Right lobe of liver (tissue), 4 donors: ENCODE measurements around the gene PTMA.

Experiments
- POLR2A ChIP-seq: fragments of 450-650 bp; IDR thresholded peaks from one replicate; pipeline ENCODE4 v1.6.1; 2017; ENCODE audit warnings: antibody characterized with exemption, mild to moderate bottlenecking
- TF ChIP-seq, protein P1 (sequence below), 4 donors: fragments of 200-600 bp in 3 of 4; fragments of 450-650 bp in 1 of 4; IDR thresholded peaks; one replicate each; pipeline versions ENCODE4 v1.5.1 to v1.8.0; 2016 to 2022; ENCODE audit warnings: antibody characterized with exemption in 4 of 4, mild to moderate bottlenecking in 2 of 4
- donor health status: DM: no; HTN: no; CAD: no.
- donor health status: DM: no; HTN: no; CAD: no.
- donor health status: DM: no; HTN: yes; CAD: no.

DNA sequence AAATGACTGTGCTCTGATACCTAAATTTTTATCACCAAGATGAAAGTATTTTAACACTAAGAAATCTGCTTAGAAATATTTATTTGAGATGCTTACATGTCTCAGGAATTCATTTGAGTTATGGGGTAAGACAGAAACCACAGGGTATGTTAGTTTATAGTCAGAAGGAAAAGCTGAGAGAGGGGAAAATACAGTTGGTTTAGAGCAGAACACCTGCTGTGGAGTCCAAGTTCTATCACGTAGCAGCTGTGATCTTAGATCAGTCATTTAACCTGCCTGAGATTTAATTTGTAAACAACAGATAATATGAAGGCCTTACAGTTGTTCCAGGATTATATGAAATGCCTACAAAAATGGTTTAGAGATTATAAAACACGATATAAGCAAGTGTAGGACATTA lies 43.7 kb downstream of the PTMA start:
- TF ChIP-seq, protein P1, sequence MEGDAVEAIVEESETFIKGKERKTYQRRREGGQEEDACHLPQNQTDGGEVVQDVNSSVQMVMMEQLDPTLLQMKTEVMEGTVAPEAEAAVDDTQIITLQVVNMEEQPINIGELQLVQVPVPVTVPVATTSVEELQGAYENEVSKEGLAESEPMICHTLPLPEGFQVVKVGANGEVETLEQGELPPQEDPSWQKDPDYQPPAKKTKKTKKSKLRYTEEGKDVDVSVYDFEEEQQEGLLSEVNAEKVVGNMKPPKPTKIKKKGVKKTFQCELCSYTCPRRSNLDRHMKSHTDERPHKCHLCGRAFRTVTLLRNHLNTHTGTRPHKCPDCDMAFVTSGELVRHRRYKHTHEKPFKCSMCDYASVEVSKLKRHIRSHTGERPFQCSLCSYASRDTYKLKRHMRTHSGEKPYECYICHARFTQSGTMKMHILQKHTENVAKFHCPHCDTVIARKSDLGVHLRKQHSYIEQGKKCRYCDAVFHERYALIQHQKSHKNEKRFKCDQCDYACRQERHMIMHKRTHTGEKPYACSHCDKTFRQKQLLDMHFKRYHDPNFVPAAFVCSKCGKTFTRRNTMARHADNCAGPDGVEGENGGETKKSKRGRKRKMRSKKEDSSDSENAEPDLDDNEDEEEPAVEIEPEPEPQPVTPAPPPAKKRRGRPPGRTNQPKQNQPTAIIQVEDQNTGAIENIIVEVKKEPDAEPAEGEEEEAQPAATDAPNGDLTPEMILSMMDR (IDR thresholded peaks at IDR 0.05), result no peak
- TF ChIP-seq POLR2A, result no peak
